NCI-H2196 treated with DMSO at 0.1 percent for 48 hours (cell line): ENCODE measurements around the gene FAM171A1.
"Not testable (repeated sequence)": the region's sequence is repeated elsewhere in the genome, so short reads cannot be mapped to it uniquely, and the experiment has no call there.

Experiments
- DNase-seq: peaks from one replicate; lab custom pipeline; 2025; ENCODE audit not compliant: unreplicated experiment; lab: John Stamatoyannopoulos, UW

The FAM171A1 gene

GRCh38 chr10:15293862-15294842 is 76.9 kb downstream of the FAM171A1 start:
- no peak for DNase-seq

GRCh38 chr10:15290671-15291070 is 80.4 kb downstream of the FAM171A1 start:
- DNase-seq: no peak

DNA sequence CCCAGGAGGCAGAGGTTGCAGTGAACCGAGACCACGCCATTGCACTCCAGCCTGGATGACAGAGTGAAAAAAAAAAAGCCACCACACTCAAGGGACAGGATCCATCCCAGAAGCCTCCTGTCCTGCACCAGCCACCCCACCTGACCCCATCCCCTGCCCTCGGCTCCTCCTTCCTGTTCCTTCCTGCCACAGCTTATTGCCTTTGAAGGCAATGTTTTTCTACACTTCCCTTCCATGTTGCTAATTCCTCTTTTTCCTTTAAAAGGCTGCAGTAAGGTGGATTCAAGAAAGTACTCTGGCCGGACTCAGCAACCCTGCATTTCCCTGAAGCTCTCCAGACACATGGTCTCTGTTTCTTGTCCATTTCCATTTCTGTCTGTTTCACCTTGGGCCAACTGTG is 80.9 kb downstream of the FAM171A1 start:
- DNase-seq: no peak

GRCh38 chr10:15280974-15281373 is 90.1 kb downstream of the FAM171A1 start:
- DNase-seq: no peak

DNA sequence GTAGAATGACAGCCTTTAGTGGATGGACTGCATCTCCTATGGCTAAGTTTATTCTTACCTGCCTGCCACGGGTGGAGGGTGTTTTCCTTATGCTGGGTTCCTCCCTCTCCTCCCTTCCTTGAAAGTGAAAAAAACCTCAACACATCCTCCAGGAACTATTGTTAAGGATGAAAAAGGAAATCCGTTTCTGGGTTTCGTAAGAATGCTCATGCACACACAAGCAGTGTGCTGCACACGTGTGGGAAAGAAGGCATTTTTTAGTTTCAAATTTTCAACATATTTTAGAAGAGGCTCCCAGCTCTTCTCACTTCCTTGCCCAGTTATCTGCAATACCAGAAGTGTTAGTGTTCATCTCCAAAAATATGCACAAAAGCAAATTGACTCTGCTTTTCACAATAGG is 90.6 kb downstream of the FAM171A1 start:
- DNase-seq: no peak

- no peak for DNase-seq
Observed at GRCh38 chr10:15279236-15279635, 91.9 kb downstream of the FAM171A1 start.

- DNase-seq: no peak
Observed at GRCh38 chr10:15278786-15279185, 92.3 kb downstream of the FAM171A1 start.

- not testable (repeated sequence) for DNase-seq
Observed at GRCh38 chr10:15276039-15276438, 95.0 kb downstream of the FAM171A1 start.

DNA sequence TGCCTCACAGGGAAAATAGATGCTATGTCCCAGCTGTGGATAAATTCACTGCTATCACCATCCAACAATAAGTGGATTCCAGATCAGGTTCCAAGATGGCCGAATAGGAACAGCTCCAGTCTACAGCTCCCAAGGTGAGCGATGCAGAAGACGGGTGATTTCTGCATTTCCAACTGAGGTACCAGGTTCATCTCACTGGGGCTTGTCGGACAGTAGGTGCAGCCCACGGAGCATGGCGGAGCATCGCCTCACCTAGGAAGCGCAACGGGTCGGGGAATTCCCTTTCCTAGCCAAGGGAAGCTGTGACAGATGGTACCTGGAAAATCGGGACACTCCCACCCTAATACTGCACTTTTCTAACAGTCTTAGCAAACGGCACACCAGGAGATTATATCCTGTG is 101.3 kb downstream of the FAM171A1 start:
- DNase-seq: not testable (repeated sequence)

DNA sequence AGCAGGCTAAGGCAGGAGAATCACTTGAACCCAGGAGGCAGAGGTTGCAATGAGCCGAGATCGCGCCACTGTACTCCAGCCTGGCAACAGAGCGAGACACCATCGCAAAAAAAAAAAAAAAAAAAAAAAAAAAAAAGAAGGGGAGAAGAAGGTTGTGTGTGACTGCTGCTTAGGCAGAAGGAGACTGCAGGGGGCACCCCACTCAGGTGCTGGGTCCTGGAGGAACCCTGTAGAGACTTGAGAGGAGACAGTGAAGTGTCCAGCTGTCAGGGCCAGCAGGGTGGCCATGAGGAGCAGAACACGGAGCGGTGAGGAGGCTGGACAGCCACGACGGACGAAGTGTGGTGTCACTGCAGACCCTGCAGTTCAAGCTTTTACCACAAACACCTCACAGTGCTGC is 103.6 kb downstream of the FAM171A1 start:
- DNase-seq: no peak

DNA sequence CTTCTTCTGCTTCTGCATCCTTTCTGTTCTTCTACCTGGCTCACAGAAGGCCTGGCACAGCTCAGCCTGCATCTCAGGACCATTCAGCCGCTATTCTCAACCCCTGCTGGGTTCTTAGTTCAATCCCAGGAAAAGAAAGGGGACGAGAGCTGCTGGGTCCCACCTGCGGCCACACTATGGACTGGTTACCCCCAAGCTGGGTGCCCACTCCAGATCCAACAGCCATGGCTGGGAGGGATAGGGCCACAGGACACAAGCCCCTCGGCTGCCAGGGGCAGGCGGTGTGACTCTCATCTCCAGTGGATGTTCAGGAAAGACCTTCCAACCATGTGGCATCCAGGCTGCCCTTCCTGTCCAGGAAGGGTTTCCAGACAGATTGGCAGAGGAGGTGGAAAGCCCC is 105.0 kb downstream of the FAM171A1 start:
- DNase-seq: no peak

- DNase-seq: no peak
Observed at GRCh38 chr10:15265558-15265957, 105.5 kb downstream of the FAM171A1 start.

DNA sequence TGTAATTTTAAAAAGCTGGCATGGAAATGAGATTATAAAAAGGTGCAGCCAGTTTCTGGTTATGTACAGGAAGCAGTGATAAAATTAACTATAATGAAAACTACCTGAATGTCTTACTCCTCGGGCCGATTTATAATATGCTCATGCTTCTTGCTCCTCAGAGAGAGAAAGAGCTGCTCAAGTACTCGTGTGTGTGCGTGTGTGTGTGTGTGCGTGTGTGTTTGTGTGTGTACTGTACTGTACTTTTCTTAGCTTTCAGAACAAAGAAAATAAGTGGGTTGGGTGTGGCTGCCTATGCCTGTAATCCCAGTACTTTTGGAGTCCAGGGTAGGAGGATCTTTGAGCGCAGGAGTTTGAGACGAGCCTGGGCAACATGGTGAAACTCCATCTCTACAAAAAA is 106.0 kb downstream of the FAM171A1 start:
- no peak for DNase-seq

DNA sequence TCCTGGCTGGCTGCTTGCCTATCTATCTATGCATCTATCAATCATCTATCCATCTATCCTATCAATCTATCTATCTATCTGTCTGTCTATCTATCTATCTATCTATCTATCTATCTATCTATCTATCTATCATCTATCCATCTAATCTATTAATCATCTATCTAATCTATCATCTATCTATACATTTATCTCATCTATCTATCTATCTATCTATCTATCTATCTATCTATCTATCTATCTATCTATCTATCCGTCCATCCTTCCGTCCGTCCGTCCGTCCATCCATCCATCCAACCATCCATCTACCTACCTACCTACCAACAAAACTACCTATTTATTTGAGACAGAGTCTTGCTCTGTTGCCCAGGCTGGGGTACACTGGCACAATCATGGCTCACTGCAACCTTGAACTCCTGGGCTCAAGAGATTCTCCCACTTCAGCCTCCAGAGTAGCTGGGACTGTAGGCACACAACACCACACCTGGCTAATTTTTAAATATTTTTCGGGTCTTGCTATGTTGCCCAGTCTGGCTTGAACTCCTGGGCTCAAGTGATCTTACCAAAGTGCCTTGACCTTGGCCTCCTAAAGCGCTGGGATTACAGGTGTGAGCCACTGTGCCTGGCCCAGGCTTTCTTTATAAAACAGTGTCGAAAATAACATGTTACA is 107.3 kb downstream of the FAM171A1 start:
- no peak for DNase-seq

GRCh38 chr10:15262036-15262713 is 108.9 kb downstream of the FAM171A1 start:
- DNase-seq: no peak

- DNase-seq: no peak
Observed at GRCh38 chr10:15259136-15259535, 112.0 kb downstream of the FAM171A1 start.

DNA sequence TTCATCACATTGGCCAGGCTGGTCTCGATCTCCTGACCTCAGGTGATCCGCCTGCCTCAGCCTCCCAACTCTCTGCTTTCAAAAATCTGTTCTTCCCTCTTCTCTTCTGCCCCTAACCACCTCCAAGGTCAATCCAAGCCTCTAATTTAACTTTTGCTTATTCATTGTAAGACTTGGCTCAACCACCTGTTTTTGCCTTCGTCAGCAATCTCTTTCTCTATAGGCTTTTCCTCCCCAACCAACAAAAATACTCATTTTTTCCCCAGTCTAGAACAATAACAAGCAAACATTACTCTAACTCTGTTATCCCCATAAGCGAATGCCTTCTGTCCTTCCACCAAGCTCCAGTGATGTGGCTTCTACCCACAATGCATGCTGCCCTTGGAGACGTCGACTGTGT is 112.8 kb downstream of the FAM171A1 start:
- no peak for DNase-seq

DNA sequence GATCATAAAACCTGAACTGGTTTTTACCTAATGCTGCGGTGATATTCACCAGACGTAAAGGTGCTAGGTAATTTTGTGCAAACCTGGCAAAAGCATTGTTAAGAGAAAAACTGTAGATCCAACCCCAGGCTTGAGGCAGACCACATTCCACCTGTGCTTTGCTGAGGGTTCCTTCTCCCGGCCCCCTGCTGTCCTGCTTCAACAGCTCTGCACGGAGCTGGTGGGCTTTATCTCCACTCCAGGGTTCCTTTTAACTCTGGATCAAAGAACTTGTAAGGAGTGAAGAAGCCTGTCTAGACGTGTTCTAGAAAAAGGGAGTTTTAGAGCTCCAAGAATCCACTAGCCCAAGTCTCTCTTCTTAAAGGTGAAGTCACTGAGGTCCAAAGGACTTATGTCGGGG is 115.1 kb downstream of the FAM171A1 start:
- DNase-seq: no peak

GRCh38 chr10:15254808-15255648 is 116.1 kb downstream of the FAM171A1 start:
- no peak for DNase-seq

- DNase-seq: no peak
Observed at GRCh38 chr10:15253951-15254807, 116.9 kb downstream of the FAM171A1 start.
